GM23338 (cell line): ENCODE measurements around the gene PDE4D. TPM values are rescaled to one million over a fixed set of nuclear protein-coding genes. Genes with fewer than 3 reads are reported as not detected.

ENCODE experiments used
- ATAC-seq: fragments of 200-7000 bp; cut with Tn5 transposase; 3 replicates; pipeline ENCODE4 v1.9.1; 2020
- DNase-seq: peaks from one replicate; pipeline ENCODE4 v3.0.0-alpha.2; 2015; ENCODE audit warnings: low spot score
- H2AFZ ChIP-seq: fragments of 200-600 bp; sonication (generic); 2 replicates; pipeline ENCODE4 v1.8.0; 2016; ENCODE audit warnings: antibody characterized with exemption, mild to moderate bottlenecking, moderate library complexity
- H3F3A ChIP-seq: fragments of 200-600 bp; sonication (generic); replicated peaks from 2 replicates; pipeline ENCODE4 v1.8.0; 2017; ENCODE audit warnings: antibody characterized with exemption, mixed run types, low read depth
- H3K27ac ChIP-seq: fragments of 200-600 bp; sonication (generic); 2 replicates; pipeline ENCODE4 v1.6.1; 2016; ENCODE audit warnings: low read depth
- H3K27me3 ChIP-seq: fragments of 200-600 bp; sonication (generic); 2 replicates; pipeline ENCODE4 v1.8.0; 2016; ENCODE audit warnings: mild to moderate bottlenecking, mixed run types, moderate library complexity; ENCODE audit not compliant: insufficient read depth
- H3K36me3 ChIP-seq: fragments of 200-600 bp; sonication (generic); 2 replicates; pipeline ENCODE4 v1.8.0; 2016; ENCODE audit warnings: mild to moderate bottlenecking; ENCODE audit not compliant: insufficient read depth
- H3K4me1 ChIP-seq: fragments of 200-600 bp; sonication (generic); 2 replicates; pipeline ENCODE4 v1.8.0; 2016; ENCODE audit warnings: mild to moderate bottlenecking, moderate library complexity; ENCODE audit not compliant: insufficient read depth
- H3K4me2 ChIP-seq: fragments of 200-600 bp; sonication (generic); 2 replicates; pipeline ENCODE4 v1.7.1; 2017; ENCODE audit warnings: mixed run types
- H3K4me3 ChIP-seq: fragments of 200-600 bp; sonication (generic); 2 replicates; pipeline ENCODE4 v1.6.1; 2016; ENCODE audit warnings: mixed run types
- H3K79me2 ChIP-seq: fragments of 200-600 bp; sonication (generic); replicated peaks from 2 replicates; pipeline ENCODE4 v1.8.0; 2017; ENCODE audit warnings: mild to moderate bottlenecking; ENCODE audit not compliant: insufficient read depth
- H3K9me2 ChIP-seq: fragments of 200-600 bp; sonication (generic); 2 replicates; pipeline ENCODE4 v1.8.0; 2017; ENCODE audit not compliant: insufficient read depth
- H4K20me1 ChIP-seq: fragments of 200-600 bp; sonication (generic); replicated peaks from 2 replicates; pipeline ENCODE4 v1.8.0; 2017; ENCODE audit warnings: mild to moderate bottlenecking; ENCODE audit not compliant: insufficient read depth
- H3K27ac Mint-ChIP-seq: 2 replicates; pipeline ENCODE4 v1.8.0; 2020; ENCODE audit warnings: inconsistent platforms, mild to moderate bottlenecking, moderate library complexity, mixed read lengths
- H3K27me3 Mint-ChIP-seq: 3 replicates; pipeline ENCODE4 v1.8.0; 2022; ENCODE audit warnings: low read depth, mild to moderate bottlenecking, moderate library complexity, mixed read lengths, inconsistent platforms; ENCODE audit not compliant: insufficient read depth, poor library complexity
- H3K36me3 Mint-ChIP-seq: 3 replicates; pipeline ENCODE4 v1.8.0; 2021; ENCODE audit warnings: low read depth, mild to moderate bottlenecking, inconsistent platforms, moderate library complexity, mixed read lengths
- H3K4me1 Mint-ChIP-seq: 3 replicates; pipeline ENCODE4 v1.8.0; 2020; ENCODE audit warnings: mild to moderate bottlenecking, inconsistent platforms, mixed read lengths
- H3K4me3 Mint-ChIP-seq: 3 replicates; pipeline ENCODE4 v1.8.0; 2021; ENCODE audit warnings: moderate library complexity, mild to moderate bottlenecking, inconsistent platforms, mixed read lengths
- H3K9me3 Mint-ChIP-seq: 3 replicates; pipeline ENCODE4 v1.8.0; 2020; ENCODE audit warnings: moderate library complexity, mild to moderate bottlenecking, inconsistent platforms, mixed read lengths
- EZH2 ChIP-seq: fragments of 200-600 bp; sonication (generic); IDR thresholded peaks from one replicate; pipeline ENCODE4 v1.8.0; 2017; ENCODE audit warnings: antibody characterized with exemption, mild to moderate bottlenecking, low read depth; ENCODE audit not compliant: unreplicated experiment
- POLR2AphosphoS5 ChIP-seq: IDR thresholded peaks from 2 replicates; pipeline ENCODE4 v1.6.1; 2016; ENCODE audit warnings: antibody characterized with exemption, low read depth
- STAT1 ChIP-seq: IDR thresholded peaks from one replicate; pipeline ENCODE4 v1.6.1; 2016; ENCODE audit warnings: antibody characterized with exemption; ENCODE audit not compliant: unreplicated experiment
- ZNF462 ChIP-seq: fragments of 250-450 bp; sonication (Bioruptor Pico); IDR thresholded peaks from 2 replicates; pipeline ENCODE4 v1.5.0; 2020; ENCODE audit warnings: mild to moderate bottlenecking, moderate library complexity
- polyA plus RNA-seq: library from polyadenylated mRNA; unstranded; fragments of >200 nt; fragmentation: Nextera tagmentation; extraction: Ambion mirVana; gene quantifications from 2 replicates; pipeline ENCODE4 v1.2.1, GENCODE V29; 2016
- total RNA-seq: library from RNA; depleted of rRNA; stranded (reverse); fragments of >200 nt; shearing (Covaris generic); gene quantifications from 2 replicates; pipeline ENCODE4 v1.2.3, GENCODE V29; 2014
- TF ChIP-seq, protein P1 (sequence below): IDR thresholded peaks from 2 replicates; pipeline ENCODE4 v1.6.1; 2016; ENCODE audit warnings: antibody characterized with exemption

PDE4D gene
- total and polyA plus RNA-seq, 2 experiments from 2014 or later, result 2.1 to 4.7 TPM

- TF ChIP-seq STAT1 (no peak), ZNF462 (CRISPR knock-in tag) (no peak), EZH2 (no peak), POLR2AphosphoS5 (no peak)
These were observed 956.4 kb downstream of the PDE4D start (continued) for GRCh38 chr5:58937031-58937681.

GRCh38 chr5:58934629-58935097, 958.9 kb downstream of the PDE4D start:
- no peak for TF ChIP-seq EZH2
- TF ChIP-seq, protein P1, sequence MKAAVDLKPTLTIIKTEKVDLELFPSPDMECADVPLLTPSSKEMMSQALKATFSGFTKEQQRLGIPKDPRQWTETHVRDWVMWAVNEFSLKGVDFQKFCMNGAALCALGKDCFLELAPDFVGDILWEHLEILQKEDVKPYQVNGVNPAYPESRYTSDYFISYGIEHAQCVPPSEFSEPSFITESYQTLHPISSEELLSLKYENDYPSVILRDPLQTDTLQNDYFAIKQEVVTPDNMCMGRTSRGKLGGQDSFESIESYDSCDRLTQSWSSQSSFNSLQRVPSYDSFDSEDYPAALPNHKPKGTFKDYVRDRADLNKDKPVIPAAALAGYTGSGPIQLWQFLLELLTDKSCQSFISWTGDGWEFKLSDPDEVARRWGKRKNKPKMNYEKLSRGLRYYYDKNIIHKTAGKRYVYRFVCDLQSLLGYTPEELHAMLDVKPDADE, result no peak
- H3K4me3 Mint-ChIP-seq, result no peak overlapping the region

More at GRCh38 chr5:58934629-58935097, 958.9 kb downstream of the PDE4D start:
- Mint-ChIP-seq H3K36me3 (no peaks in the 10 kb centered on the region), H3K27me3 (peaks cover 3% of the 10 kb centered on the region), H3K9me3 (no peaks in the 10 kb centered on the region), H3K4me1 (no peaks in the 10 kb centered on the region; the same call in 2 of the 3 replicates), H3K27ac (no peak overlapping the region)
- H3K4me1 ChIP-seq, result no peaks in the 10 kb centered on the region
- H4K20me1 ChIP-seq, result no peaks in the 10 kb centered on the region
- H3K4me2 ChIP-seq, result no peak overlapping the region
- DNase-seq (no peak), ATAC-seq (no peak)
- H3K27me3 ChIP-seq, result no peaks in the 10 kb centered on the region
- H3K9me2 ChIP-seq, result 0 out of 2 replicates have a peak, but pooled peaks cover 6% of the 10 kb centered on the region
- H3K4me3 ChIP-seq, result no peak overlapping the region
- H2AFZ ChIP-seq, result no peak overlapping the region
- H3K36me3 ChIP-seq, result no peaks in the 10 kb centered on the region
- H3K27ac ChIP-seq, result no peak overlapping the region
- no peaks in the 10 kb centered on the region for H3K79me2 ChIP-seq
- H3F3A ChIP-seq, result no peaks in the 10 kb centered on the region
